Measurements from ENCODE around the gene MXI1. TPM values are rescaled to one million over a fixed set of nuclear protein-coding genes. Genes with fewer than 3 reads are reported as not detected.

Gene MXI1
- total RNA-seq, 1 experiment from 2014 or later, result 25.8 TPM

DNA sequence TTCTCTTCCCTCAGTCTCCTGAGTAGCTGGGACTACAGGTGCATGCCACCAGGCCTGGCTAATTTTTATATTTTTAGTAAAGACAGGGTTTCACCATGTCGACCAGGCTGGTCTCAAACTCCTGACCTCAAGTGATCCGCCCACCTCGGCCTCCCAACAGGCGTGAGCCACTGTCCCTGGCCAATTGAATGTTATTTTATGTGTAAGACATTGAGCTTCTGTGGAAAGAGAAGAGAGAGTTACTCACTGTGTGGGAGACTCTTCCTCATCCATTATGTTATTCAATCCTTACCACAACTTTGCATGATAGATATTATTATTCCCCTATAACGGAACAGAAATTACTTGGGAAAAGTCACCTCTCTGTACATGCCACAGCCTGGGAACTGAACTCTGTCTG is 32.6 kb upstream of the MXI1 start:
- ChIA-PET POLR2A (ENCODE audit: unreplicated experiment) (no interaction called here), CTCF (no interaction called here)
- BruUV-seq (replicated peaks), result no TSS peak

GRCh38 chr10:110175406-110175805 is 32.0 kb upstream of the MXI1 start:
- TF ChIP-seq CTCF (conservative IDR thresholded peaks at IDR 0.05), result no peak
- Histone ChIP-seq H3K4me1 (replicated peaks; ENCODE audit: insufficient read depth) (0 out of 2 replicates have a peak, but pooled peaks cover 6% of the 10 kb centered on the region), H3K9me3 (ENCODE audit: insufficient read depth, low read depth) (no peaks in the 10 kb centered on the region), H3F3A (ENCODE audit: insufficient read depth, low read depth) (no peaks in the 10 kb centered on the region), H3K27me3 (ENCODE audit: insufficient read depth, low read depth) (no peaks in the 10 kb centered on the region), H3K4me2 (no peak overlapping the region), H3K36me3 (ENCODE audit: low read depth) (no peaks in the 10 kb centered on the region), H2AFZ (no peak overlapping the region), H3K9me2 (ENCODE audit: insufficient read depth) (no peaks in the 10 kb centered on the region), H4K20me1 (ENCODE audit: insufficient read depth) (no peaks in the 10 kb centered on the region), H3K27ac (no peak overlapping the region), H3K79me2 (ENCODE audit: low read depth) (no peaks in the 10 kb centered on the region), H3K4me3 (no peak overlapping the region)
- intact Hi-C loops (cut with micrococcal nuclease; ENCODE audit: unreplicated experiment), result no loop called here
- ChIA-PET CTCF (no interaction called here), POLR2A (ENCODE audit: unreplicated experiment) (no interaction called here)
- BruUV-seq (replicated peaks), result no TSS peak
- DNase-seq, result no peak

More for the DNA sequence above, 32.6 kb upstream of the MXI1 start:
- Histone ChIP-seq H3K27me3 (ENCODE audit: insufficient read depth, low read depth) (no peaks in the 10 kb centered on the region), H3K27ac (no peak overlapping the region), H2AFZ (no peak overlapping the region), H3K79me2 (ENCODE audit: low read depth) (no peaks in the 10 kb centered on the region), H3K4me1 (replicated peaks; ENCODE audit: insufficient read depth) (0 out of 2 replicates have a peak, but pooled peaks cover 7% of the 10 kb centered on the region), H3K36me3 (ENCODE audit: low read depth) (no peaks in the 10 kb centered on the region), H3K9me3 (ENCODE audit: insufficient read depth, low read depth) (no peaks in the 10 kb centered on the region), H3F3A (ENCODE audit: insufficient read depth, low read depth) (no peaks in the 10 kb centered on the region), H4K20me1 (ENCODE audit: insufficient read depth) (no peaks in the 10 kb centered on the region), H3K9me2 (ENCODE audit: insufficient read depth) (no peaks in the 10 kb centered on the region), H3K4me3 (no peak overlapping the region), H3K4me2 (no peak overlapping the region)
- TF ChIP-seq CTCF (conservative IDR thresholded peaks at IDR 0.05) (no peak), EZH2 (IDR thresholded peaks at IDR 0.05; ENCODE audit: low read depth) (no peak)
- intact Hi-C loops (cut with micrococcal nuclease; ENCODE audit: unreplicated experiment), result no loop called here
- DNase-seq, result no peak

GRCh38 chr10:110176141-110177030 is 31.0 kb upstream of the MXI1 start:
- Histone ChIP-seq H3K79me2 (ENCODE audit: low read depth) (no peaks in the 10 kb centered on the region), H3K9me3 (ENCODE audit: insufficient read depth, low read depth) (no peaks in the 10 kb centered on the region), H3K4me3 (no peak overlapping the region), H3K27me3 (ENCODE audit: insufficient read depth, low read depth) (no peaks in the 10 kb centered on the region), H3K36me3 (ENCODE audit: low read depth) (no peaks in the 10 kb centered on the region), H4K20me1 (ENCODE audit: insufficient read depth) (no peaks in the 10 kb centered on the region), H3K4me1 (replicated peaks; ENCODE audit: insufficient read depth) (no peaks in the 10 kb centered on the region), H3F3A (ENCODE audit: insufficient read depth, low read depth) (no peaks in the 10 kb centered on the region), H2AFZ (no peak overlapping the region), H3K27ac (no peak overlapping the region), H3K9me2 (ENCODE audit: insufficient read depth) (no peaks in the 10 kb centered on the region), H3K4me2 (no peak overlapping the region)
- TF ChIP-seq EZH2 (IDR thresholded peaks at IDR 0.05; ENCODE audit: low read depth), result no peak
- TF ChIP-seq CTCF (conservative IDR thresholded peaks at IDR 0.05), result no peak
- ChIA-PET CTCF (no interaction called here), POLR2A (ENCODE audit: unreplicated experiment) (no interaction called here)
- intact Hi-C loops (cut with micrococcal nuclease; ENCODE audit: unreplicated experiment), result no loop called here
- DNase-seq, result no peak
- BruUV-seq (replicated peaks), result no TSS peak

All from PC-9 (cell line).